ENCODE results near the gene MARCHF6.

The MARCHF6 gene

DNA sequence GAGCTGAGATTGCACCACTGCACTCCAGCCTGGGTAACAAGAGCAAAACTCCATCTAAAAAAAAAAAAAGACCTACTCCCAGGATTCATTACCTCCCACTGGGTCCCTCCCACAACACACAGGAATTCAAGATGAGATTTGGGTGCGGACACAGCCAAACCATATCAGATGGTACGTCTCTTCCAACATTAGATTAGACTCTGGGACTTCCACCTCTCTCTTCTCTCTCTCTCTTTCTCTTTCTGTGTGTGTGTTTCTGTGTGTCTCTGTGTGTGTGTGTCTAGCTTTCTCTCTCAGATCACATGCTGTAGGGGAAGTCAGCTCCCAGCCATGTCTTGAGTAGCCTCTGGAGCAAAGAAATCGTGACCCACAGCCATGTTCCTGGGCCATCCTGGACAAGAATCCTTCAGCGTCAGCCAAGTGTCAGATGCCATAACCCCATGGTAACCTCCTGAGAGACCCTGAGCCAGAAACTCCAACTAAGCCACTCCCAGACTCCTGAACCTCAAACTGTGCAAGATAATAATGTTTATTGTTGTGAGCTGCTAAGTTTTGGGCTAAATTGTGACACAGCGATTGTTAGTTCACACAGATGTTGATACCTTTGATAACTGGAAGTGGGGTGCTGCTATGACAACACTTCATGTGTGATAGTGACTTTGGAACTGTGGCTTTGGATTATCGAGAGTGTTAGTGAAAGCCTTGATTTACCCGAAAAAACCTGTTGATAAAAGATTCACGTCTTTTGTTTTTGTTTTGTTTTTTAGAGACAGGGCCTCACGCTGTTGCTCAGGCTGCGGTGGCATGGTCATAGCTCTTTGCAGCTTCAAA lies 41.7 kb upstream of the MARCHF6 start:
- H3K36me3 ChIP-seq (ENCODE audit: insufficient read depth) = no peaks in the 10 kb centered on the region
- H4K20me1 ChIP-seq (ENCODE audit: insufficient read depth) = no peaks in the 10 kb centered on the region
- no peaks in the 10 kb centered on the region for H3K79me2 ChIP-seq (ENCODE audit: insufficient read depth, low read depth)
- TF ChIP-seq, protein P1, sequence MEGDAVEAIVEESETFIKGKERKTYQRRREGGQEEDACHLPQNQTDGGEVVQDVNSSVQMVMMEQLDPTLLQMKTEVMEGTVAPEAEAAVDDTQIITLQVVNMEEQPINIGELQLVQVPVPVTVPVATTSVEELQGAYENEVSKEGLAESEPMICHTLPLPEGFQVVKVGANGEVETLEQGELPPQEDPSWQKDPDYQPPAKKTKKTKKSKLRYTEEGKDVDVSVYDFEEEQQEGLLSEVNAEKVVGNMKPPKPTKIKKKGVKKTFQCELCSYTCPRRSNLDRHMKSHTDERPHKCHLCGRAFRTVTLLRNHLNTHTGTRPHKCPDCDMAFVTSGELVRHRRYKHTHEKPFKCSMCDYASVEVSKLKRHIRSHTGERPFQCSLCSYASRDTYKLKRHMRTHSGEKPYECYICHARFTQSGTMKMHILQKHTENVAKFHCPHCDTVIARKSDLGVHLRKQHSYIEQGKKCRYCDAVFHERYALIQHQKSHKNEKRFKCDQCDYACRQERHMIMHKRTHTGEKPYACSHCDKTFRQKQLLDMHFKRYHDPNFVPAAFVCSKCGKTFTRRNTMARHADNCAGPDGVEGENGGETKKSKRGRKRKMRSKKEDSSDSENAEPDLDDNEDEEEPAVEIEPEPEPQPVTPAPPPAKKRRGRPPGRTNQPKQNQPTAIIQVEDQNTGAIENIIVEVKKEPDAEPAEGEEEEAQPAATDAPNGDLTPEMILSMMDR (conservative IDR thresholded peaks at IDR 0.05; ENCODE audit: low read depth, low read length) = no peak
- no peaks in the 10 kb centered on the region for H3K4me1 ChIP-seq (ENCODE audit: low read depth, poor library complexity, severe bottlenecking)
- H3K9ac ChIP-seq = no peak overlapping the region
- H3K4me3 ChIP-seq (IDR thresholded peaks at IDR 0.05; ENCODE audit: insufficient read depth, low read depth, low read length) = no peak overlapping the region
- H2AFZ ChIP-seq (ENCODE audit: low read depth) = no peak overlapping the region
- no peak overlapping the region for H3K27ac ChIP-seq
- no peak overlapping the region for H3K4me2 ChIP-seq
- H3K27me3 ChIP-seq (ENCODE audit: insufficient read depth, low read depth) = no peaks in the 10 kb centered on the region

DNA sequence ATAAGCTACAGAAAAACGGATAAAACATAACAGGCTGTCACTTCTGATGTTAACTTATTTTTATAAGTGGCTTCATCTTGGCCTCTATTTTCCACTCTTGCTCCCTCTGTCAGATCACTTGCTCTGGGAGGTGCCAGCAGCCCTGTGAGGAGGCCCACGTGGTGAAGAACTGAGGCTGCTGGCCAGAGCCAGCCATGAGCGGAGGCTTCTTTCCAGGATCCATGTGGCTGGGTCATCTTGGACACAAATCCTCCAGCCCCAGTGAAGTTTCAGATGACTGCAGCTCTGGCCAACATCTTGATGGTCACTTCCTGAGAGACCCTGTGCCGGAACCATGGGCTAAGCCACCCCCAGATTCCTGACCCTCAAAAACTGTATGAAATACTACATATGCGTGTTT lies 38.3 kb upstream of the MARCHF6 start:
- Histone ChIP-seq H3K27ac (no peak overlapping the region), H3K4me3 (IDR thresholded peaks at IDR 0.05; ENCODE audit: insufficient read depth, low read depth, low read length) (no peak overlapping the region), H3K27me3 (ENCODE audit: insufficient read depth, low read depth) (no peaks in the 10 kb centered on the region), H3K36me3 (ENCODE audit: insufficient read depth) (no peaks in the 10 kb centered on the region), H3K4me2 (no peak overlapping the region), H3K4me1 (ENCODE audit: low read depth, poor library complexity, severe bottlenecking) (no peaks in the 10 kb centered on the region), H3K79me2 (ENCODE audit: insufficient read depth, low read depth) (no peaks in the 10 kb centered on the region), H3K9ac (no peak overlapping the region), H2AFZ (ENCODE audit: low read depth) (no peak overlapping the region), H4K20me1 (ENCODE audit: insufficient read depth) (no peaks in the 10 kb centered on the region)
- TF ChIP-seq, protein P1 (conservative IDR thresholded peaks at IDR 0.05; ENCODE audit: low read depth, low read length) = no peak

DNA sequence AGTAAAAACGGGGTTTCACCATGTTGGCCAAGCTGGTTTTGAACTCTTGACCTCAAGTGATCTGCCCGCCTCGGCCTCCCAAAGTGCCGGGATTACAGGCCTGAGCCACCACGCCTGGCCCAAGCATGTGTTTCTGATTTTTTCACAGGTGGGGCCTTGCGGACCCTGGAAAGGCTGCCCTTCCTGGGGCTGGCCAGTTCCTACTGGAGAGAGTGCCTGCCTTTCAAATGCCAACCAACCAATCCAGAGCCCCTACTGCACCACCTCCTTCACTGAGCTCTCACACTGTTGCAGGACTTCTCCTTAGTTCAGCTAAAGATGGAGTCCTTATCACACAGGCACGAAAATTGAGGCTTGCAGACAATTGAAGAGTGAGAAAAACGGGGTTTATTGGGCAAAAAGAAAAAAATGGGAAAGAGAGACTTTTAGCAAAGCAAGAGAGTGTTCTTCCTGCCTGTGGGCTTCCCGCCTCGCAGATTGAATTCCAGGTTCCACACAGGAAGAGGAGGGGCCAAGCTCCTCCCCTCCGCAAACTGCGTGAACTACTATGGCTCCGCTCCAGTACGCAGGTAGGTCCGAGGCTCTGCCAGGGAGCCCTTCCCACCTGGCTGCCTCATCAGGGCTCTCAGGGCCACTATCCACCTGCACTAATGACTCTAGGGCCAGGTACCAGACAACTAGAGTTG lies 37.5 kb upstream of the MARCHF6 start:
- TF ChIP-seq, protein P1 (conservative IDR thresholded peaks at IDR 0.05; ENCODE audit: low read depth, low read length) = no peak
- Histone ChIP-seq H3K27me3 (ENCODE audit: insufficient read depth, low read depth) (no peaks in the 10 kb centered on the region), H2AFZ (ENCODE audit: low read depth) (no peak overlapping the region), H3K4me1 (ENCODE audit: low read depth, poor library complexity, severe bottlenecking) (no peaks in the 10 kb centered on the region), H3K4me2 (no peak overlapping the region), H3K79me2 (ENCODE audit: insufficient read depth, low read depth) (no peaks in the 10 kb centered on the region), H3K9ac (no peak overlapping the region), H3K36me3 (ENCODE audit: insufficient read depth) (no peaks in the 10 kb centered on the region), H4K20me1 (ENCODE audit: insufficient read depth) (no peaks in the 10 kb centered on the region), H3K4me3 (IDR thresholded peaks at IDR 0.05; ENCODE audit: insufficient read depth, low read depth, low read length) (no peak overlapping the region), H3K27ac (no peak overlapping the region)

DNA sequence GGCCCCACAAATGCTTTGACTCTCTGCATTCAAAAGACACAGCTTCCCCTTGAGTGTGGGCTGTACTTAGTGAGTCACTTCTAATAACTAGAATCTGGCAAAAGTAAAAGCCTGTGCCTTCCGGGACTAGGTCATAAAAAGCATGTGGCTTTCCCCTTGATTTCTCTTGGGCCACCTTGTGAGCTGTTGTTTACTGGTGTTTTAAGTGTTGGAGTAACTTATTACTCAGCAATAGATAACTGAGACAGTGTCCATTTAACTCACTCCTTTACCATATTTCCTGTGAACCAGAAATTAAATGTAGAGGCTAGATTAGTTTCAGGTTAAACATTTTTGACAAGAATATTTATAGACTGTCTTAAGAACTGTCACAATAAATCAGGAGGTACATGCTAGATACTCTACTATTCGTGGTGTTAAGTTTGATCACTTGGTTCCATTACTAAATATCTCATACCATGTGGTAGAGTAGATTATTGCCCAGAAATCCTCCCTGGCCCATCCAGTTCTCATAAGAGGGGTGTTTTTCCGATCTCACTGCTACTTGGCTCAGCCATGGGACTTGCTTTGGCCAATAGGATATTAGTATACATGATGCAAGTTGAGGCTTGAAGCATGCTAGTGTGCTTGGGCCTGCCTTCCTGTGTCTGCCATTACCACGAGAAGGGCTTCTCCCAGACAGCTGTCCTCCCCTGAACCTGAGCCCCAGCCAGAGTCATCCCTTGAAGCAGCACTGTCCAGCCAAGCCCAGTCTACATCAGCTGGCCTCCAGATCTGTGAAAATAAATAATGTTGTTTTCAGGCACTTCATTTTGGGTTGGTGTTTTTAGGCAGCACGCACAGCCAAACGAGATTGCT lies 35.4 kb upstream of the MARCHF6 start:
- Histone ChIP-seq H2AFZ (ENCODE audit: low read depth) (no peak overlapping the region), H3K4me1 (ENCODE audit: low read depth, poor library complexity, severe bottlenecking) (no peaks in the 10 kb centered on the region), H3K4me3 (IDR thresholded peaks at IDR 0.05; ENCODE audit: insufficient read depth, low read depth, low read length) (no peak overlapping the region), H3K4me2 (no peak overlapping the region), H4K20me1 (ENCODE audit: insufficient read depth) (no peaks in the 10 kb centered on the region), H3K9ac (no peak overlapping the region), H3K27me3 (ENCODE audit: insufficient read depth, low read depth) (no peaks in the 10 kb centered on the region), H3K79me2 (ENCODE audit: insufficient read depth, low read depth) (no peaks in the 10 kb centered on the region), H3K36me3 (ENCODE audit: insufficient read depth) (no peaks in the 10 kb centered on the region), H3K27ac (no peak overlapping the region)
- TF ChIP-seq, protein P1 (conservative IDR thresholded peaks at IDR 0.05; ENCODE audit: low read depth, low read length) = no peak
